Fibroblast of upper back skin (primary cell): Measurements from ENCODE around the gene CDK1.

Source experiments
- DNase-seq: peaks from one replicate; pipeline ENCODE4 v3.0.0-alpha.2; 2013

Gene CDK1

DNA sequence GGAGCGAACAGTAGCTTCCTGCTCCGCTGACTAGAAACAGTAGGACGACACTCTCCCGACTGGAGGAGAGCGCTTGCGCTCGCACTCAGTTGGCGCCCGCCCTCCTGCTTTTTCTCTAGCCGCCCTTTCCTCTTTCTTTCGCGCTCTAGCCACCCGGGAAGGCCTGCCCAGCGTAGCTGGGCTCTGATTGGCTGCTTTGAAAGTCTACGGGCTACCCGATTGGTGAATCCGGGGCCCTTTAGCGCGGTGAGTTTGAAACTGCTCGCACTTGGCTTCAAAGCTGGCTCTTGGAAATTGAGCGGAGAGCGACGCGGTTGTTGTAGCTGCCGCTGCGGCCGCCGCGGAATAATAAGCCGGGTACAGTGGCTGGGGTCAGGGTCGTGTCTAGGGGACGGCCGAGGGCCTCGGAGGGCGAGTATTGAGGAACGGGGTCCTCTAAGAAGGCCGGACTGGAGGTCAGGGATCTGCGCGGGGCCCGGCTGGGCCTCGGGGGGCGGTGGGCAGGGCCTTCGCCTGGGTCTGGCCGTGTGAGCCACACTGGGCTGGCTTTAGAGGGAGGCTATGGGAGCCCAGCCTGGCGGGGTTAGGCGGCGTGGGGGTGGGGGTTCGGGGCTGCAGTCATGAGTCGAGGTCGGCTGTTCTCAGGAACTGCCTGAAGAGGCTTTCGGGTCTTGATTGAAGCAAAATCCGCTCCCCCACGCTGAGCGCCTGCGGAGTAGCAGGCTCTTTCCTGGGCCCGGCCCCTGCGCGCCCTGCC is at the start of gene CDK1:
Gene CDK1, plus strand, starts transcription at position 265 of the 757 bp plus-strand sequence. CDS start 1,688 bp downstream, outside the sequence.
- peak; percentile 99 for DNase-seq

- DNase-seq: no peak
These were observed 49.2 kb upstream of the CDK1 start for GRCh38 chr10:60729106-60729505.

DNA sequence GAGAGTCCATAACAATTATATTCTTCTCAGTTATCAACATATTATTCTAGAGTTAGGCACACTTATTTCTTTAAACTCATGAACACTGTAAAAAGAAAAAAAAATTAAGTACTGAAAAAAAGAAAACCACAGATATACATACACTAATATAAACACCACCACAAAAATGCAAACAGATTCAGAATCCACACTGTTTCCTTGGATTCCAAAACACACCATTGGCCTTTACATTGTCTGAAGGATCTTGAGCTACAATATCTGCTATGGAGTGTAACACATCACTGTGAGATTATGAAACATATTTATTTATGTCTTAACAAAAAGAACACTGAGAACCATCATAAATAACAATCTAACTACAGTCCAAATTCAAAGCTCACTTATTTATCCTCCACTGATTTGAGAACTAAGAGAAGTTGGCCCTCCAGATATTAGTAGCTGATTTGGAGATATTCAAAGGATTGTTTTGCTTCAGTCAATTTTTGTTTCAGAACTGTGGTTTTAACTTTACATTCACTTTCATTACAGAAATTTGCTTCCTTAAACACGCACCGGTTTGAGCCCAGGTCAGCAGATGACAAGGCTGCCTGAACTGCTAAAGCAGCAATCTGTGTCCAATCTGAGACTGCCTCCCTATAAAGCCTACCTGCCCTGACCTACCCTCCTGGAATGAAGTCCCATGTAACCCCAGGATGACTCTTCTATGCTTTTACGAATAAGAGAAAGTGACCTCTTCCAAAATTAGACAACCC is 47.0 kb upstream of the CDK1 start:
- no peak for DNase-seq

DNA sequence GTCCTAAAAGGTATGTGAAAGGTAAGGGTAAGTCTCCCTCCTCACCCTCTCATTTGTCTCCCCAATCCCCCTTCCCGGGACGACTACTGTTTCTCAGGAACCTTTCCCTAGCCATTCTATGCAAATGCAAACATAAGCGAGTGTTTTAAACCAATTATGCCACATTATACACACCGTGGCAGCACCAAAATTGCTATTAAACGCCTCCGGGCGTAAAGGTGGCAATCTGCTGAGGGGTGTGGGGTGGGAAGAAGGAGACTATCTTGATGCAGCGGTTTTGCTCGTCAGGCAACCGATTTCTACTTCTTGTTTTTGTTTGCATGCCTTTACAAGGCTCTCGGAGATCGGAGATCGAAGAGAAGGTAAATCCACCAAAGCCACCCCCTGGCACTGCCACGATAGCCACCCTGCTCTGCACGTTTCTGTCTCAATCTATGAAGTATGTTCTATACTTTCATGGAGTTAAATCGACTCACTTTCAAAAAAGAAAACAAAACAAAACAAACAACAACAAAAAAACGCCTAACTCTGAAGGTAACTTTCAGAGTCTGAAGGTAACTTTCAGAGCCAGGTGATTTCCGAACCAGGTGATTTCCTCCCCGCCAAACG is 46.0 kb upstream of the CDK1 start:
- DNase-seq: no peak

DNA sequence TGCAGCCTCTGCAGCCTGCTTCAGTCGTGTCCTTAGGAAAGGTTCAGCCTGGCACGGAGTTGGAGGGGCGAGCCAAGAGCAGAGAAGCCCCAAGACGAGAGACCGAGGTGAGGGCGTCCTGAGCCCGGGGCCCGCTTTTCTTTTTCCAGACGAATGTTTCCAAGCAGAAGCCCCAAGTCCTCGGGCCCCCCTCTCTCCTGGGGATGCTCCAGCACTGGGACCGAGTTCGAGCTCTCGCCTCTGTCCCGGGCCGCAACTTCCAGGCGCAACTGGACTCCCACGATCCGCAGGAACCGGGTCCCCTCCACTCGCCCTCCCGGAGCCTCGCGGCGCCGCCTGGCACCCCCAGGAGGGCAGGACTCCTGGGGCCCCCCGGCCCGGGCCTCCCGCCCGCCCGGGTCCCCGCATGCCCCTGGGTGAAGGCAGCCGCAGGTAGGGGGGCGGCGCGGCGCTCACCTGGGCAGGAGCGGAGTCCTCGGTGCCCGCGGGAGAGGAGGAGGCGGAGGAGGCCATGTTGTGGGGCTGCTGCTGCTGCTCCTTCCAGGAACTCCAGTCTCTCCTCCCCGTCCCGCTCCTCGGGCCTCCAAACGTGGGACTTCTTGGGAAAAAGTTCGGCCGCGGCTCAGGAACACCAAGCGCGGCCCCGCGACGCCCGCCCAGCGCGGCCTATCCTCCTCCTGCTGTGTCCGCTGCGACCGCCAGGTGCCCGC is 45.3 kb upstream of the CDK1 start:
- DNase-seq: peak; percentile 8

DNA sequence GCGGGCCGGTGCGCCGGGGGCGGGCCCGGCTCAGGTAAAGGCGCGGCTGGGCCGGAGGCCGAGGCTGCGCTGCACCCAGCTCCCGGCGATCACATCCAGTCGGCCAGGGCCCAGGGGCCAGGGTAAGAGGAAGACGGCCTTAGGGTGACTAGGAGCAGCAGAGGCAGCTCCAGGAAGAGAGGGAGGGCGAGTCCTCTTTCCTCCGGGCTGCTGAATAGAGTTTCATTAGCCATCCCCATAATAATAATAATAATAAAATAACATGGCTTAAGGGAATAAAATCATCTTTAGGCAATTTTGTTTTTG is 44.8 kb upstream of the CDK1 start:
- DNase-seq: no peak

DNA sequence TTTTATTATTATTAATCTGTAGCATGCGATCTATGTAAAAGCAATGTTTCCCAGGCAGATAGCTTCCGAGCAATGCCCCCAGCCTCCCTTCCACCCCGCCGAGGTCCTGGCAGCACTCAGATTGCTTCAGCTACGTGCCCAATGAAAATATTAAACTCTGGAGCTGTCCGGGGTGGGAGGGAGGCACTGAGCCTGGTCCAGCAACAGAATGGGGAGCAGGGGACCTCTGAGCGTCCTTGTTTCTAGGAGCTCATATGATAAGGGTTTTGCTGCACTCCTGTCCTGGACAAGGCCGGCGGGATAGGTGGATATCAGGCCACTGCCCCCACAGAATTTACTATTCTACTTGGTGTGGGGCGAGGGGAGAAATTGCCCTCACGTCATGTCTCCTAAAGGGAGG is 44.5 kb upstream of the CDK1 start:
- no peak for DNase-seq

- DNase-seq: no peak
These were observed 44.1 kb upstream of the CDK1 start for GRCh38 chr10:60734226-60734625.

DNA sequence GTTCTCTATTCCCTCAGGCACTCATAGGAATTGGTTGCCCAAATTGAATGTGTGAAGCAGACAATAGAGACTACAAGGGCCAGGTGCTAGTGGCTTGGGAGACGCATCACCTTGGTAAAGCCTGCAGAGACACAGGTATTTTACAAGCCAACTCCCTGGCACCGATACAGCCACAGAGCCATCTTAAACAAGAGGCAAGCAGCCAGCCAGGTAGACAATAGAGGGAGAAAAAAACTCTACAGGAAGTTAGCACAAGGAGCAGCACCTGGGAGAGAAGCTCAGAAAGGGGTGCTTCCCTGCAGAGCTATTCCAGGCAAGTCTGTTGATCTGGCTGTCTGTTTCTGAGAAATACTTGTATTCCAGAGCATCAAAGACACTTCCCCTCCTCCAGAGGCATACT is 43.0 kb upstream of the CDK1 start:
- no peak for DNase-seq

DNA sequence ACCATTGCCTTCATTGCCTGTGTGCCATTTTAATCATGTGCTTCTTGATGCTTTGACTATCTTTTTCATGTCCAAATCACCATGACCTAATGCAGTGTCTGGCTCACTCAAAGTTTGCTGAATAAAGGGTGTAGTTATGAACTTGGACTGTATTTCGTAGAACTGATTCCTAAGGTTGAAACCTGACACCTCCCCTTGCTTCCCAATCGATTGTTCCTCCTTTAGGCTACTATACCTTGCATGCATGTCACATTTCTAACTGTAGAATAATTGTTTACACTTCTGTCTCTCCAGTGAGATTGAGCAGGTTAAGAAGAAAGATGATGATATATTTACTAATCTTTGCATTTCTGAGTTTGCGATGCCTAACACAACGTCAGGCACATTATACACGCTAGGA is 41.0 kb upstream of the CDK1 start:
- no peak for DNase-seq

DNA sequence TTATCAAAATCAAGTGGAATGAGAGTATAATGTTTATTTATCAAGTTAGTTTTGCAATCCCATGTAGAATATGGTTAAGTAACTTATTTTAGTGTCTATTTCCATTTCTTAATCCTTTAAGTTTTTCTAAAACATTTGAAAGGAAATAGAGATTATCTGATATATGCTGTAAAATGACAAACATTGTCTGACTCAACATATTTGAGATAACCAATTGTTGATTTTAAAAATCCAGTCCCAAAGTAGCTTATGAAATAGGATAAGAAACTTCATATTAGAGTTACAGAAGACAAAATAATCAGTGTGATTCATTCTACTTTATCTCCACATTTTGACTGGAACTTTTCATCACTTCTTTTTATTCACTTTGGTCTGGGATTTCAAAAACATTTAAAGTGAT is 38.7 kb upstream of the CDK1 start:
- peak; percentile 14 for DNase-seq

DNA sequence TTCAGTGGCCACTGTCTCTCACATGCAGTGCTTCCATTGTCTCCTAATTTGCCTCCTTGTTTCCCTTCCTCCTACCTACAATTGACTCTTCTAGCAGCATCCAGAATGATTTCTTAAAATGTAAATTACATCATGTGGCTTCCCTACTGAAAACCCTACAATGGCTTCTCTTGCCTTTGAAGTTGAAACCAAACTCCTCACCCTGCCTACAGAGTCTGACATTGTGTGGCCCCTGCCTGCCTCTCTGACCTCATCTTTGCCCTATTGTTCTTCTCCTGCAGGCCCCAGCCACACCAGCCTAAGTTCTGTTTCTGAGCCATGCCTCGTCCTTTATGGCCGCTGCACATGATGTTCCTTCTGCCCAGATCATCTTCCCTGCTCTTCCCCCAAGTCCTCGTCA is 35.8 kb upstream of the CDK1 start:
- DNase-seq: no peak

- no peak for DNase-seq
These were observed 30.3 kb upstream of the CDK1 start for GRCh38 chr10:60747817-60748469.

- no peak for DNase-seq
These were observed 25.1 kb upstream of the CDK1 start for GRCh38 chr10:60753152-60753551.

DNA sequence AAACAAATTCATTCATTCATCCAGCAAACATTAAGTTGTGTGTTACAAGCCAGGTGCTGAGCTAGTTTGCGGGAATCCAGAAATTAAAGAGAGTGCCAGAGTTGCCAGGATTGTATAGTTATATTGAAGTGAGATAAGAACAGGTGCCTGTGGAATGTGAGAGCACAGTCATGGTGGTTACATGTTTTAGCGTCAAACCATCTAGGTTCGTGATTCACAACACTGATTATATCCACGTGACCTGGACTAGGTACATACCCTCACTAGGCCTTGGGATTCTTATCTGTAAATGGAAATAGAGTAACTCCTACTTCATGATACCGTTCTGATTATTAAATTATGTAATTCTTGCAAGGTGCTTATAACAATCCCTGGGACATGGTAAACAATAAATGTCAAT is 24.5 kb upstream of the CDK1 start:
- DNase-seq: no peak

DNA sequence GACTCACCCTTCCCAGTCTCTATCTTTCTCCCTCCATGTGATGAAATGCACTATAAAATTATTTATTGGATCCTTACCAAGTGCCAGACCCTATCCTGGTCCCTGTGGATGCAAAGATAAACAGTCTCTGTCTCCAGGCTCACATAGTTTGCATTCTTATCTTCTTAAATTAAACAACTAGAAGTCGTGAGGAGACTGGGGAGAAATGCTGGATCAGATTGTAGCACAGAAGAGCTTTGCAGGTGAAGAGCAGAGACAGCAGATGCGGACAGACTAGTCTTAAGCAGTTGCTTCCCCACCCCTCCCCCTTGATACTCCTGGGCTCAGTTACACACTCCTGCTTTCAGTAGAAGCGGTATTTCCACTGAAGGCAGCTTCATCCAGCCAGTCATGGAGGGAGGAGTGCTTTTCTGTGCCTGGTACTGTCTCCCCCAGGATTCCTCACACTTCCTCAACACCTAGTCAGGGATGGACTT is 20.8 kb upstream of the CDK1 start:
- DNase-seq: peak; percentile 55

DNA sequence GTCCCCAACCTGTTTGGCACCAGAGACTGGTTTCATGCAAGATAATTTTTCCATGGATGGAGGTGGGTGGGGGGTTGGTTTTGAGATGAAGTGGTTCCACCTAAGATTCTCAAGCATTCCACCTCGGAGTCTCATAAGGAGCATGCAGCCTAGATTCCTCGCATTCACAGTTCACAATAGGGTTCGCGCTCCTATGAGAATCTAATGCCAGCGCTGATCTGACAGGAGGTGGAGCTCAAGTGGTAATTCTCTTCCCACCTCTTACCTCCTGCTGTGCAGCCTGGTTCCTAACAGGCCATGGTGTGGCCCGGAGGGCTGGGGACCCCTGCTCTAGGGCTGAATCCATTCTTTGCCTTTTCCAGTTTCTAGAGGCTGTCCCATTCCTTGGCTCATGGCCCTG is 19.1 kb upstream of the CDK1 start:
- DNase-seq: no peak

GRCh38 chr10:60760711-60761210 is 17.5 kb upstream of the CDK1 start:
- no peak for DNase-seq

DNA sequence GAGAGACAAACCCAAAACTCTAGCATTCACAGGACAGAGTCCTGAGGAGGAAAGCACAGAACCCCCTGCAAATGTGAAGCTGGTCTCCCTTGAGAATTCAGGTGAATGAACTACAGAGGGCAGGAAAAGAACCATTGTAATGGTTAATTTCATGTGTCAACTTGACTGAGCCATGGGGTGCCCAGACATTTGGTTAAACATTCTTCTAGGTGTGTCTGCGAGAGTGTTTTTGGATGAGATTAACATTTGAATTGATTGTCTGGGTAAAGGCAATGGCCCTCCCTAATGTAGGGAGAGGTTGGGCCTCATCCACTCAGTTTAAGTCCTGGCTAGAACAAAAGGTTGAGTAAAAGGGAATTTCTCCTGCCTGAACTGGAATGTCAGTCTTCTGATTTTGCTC is 15.7 kb upstream of the CDK1 start:
- no peak for DNase-seq

DNA sequence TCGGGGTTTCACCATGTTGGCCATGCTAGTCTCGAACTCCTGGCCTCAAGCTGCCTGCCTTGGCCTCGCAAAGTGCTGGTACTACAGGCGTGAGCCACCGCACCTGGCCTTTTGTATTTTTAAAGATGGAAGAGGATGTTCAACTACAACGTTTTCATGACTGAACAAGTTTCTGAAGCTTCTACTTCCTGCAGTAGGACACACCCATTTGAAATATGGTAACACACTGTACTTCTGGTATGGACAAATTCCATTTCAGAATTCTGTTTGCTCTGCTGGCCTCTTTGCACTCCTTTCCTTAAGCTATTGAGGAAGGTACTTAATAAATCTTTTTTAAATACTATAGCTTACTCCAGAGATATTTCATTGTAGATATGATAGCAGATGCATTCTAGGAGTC is 10.9 kb upstream of the CDK1 start:
- DNase-seq: no peak

GRCh38 chr10:60769406-60769805 is 8.9 kb upstream of the CDK1 start:
- DNase-seq: no peak

GRCh38 chr10:60777696-60778213 is 523 bp upstream of the CDK1 start:
- DNase-seq: no peak
